Heart left ventricle (tissue), 13 donors: ENCODE results near the gene CLEC16A.

Source experiments
- CTCF ChIP-seq, 12 donors: fragments of 200-600 bp; sonication (generic) in 4 of 12; IDR thresholded peaks; one replicate each; pipeline versions ENCODE4 v1.5.0 to v1.8.0; 2018 to 2022; ENCODE audit warnings: antibody characterized with exemption in 12 of 12, mild to moderate bottlenecking in 5 of 12
- POLR2A ChIP-seq, 2 donors: fragments of 450-650 bp; IDR thresholded peaks; one replicate each; pipeline ENCODE4 v1.6.1; 2017; ENCODE audit warnings: antibody characterized with exemption in 2 of 2, mild to moderate bottlenecking in 2 of 2, moderate library complexity in 2 of 2
- donor health status: ischemic (EF 13 %, LVEDD 7.1; RV severe dilation, severe dysfunction).
- donor health status: DM: no; HTN: yes; CAD: no.
- donor health status: DM: no; HTN: no; CAD: no.
- donor health status: ischemic (EF 25% LVEDD 6.9; RV normal size, moderate dysfunction).
- donor health status: ischemic (EF 25% LVEDD 5.7; RV mildly dilated, moderate dysfunction).
- donor health status: ischemic (EF 35%, LVEDD 5.7; RV mildly dilated, moderate dysfunction).
- donor health status: nonischemic (EF 11% LVEDD 7.7; RV severe dilation, severe dysfunction).
- donor health status: DM: yes; HTN: yes; CAD: no.
- donor health status: PGD.
- donor health status: ischemic (EF 29% LVEDD 5.4; RV normal size, mild dysfunction).
- donor health status: nonischemic (EF 23%, LVEDD 6.1; RV moderate dilation, normal function).

DNA sequence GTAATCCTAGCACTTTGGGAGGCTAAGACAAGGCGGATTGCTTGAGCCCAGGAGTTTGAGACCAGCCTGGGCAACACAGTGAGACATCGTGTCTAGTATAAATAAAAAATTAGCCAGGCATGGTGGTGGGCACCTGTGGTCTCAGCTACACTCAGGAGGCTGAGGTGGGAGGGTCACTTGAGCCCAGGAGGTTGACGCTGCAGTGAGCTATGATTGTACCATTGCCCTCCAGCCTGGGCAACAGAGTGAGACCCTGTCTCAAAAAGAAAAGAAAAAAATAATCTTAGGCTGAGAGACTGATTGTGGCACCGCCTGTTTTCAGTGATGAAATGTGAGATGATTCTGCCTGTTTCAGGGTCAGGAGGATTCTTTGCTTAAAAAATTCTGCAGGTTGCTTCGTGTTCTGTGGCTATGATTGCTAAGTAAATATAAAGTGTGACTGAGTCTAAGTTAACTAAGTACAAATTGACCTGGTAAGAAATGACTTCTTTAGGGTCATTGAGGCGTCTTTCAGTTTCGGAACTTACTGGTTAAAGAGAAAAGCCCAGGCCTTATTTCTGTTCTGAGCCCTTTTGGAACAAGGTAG is 183.3 kb downstream of the CLEC16A start:
- TF ChIP-seq CTCF (IDR thresholded peaks at IDR 0.05) (no peak), POLR2A (IDR thresholded peaks at IDR 0.05) (no peak)
